HepG2 (cell line): Measurements from ENCODE around the gene PHTF2. TPM values are rescaled to one million over a fixed set of nuclear protein-coding genes. Genes with fewer than 3 reads are reported as not detected.

Experiments
- ATAC-seq: fragments of 200-7000 bp; cut with Tn5 transposase; 3 replicates; pipeline ENCODE4 v1.9.1; 2020; ENCODE audit warnings: mild to moderate bottlenecking, moderate library complexity
- BruUV-seq: library from RNA; stranded (reverse); fragments of 400-500 nt; replicated peaks from 2 replicates; lab custom pipeline; 2021; lab: Mats Ljungman, UMichigan
- CTCF ChIA-PET: fragments of 300-600 bp; formaldehyde crosslinking; extraction: SDS; loops from one replicate; lab custom pipeline; 2021; ENCODE audit warnings: low total read pairs, inconsistent platforms, low intra/inter-chr PET ratio; lab: Yijun Ruan, JAX
- POLR2A ChIA-PET: fragments of 350-600 bp; sonication (Branson Sonifier 250); formaldehyde crosslinking; loops from one replicate; lab custom pipeline; 2020; ENCODE audit warnings: antibody characterized with exemption, inconsistent platforms; lab: Yijun Ruan, JAX
- DNase-seq: peaks from one replicate; pipeline ENCODE4 v3.0.0-alpha.2; 2015; ENCODE audit warnings: low spot score
- FAIRE-seq: peaks from 3 replicates; lab custom pipeline; 2011; peaks lifted over from hg19 to GRCh38; lab: Jason Lieb, UNC
- H2AFZ ChIP-seq: one replicate; pipeline ENCODE4 v1.6.1; 2011; ENCODE audit warnings: low read length, inconsistent platforms
- H3K27ac ChIP-seq: fragments of 300-600 bp; 3 replicates; pipeline ENCODE4 v1.8.0; 2011; ENCODE audit warnings: mixed run types, mild to moderate bottlenecking, mixed read lengths, low read length, inconsistent platforms; ENCODE audit not compliant: insufficient read depth; ENCODE audit errors: extremely low read length
- H3K27me3 ChIP-seq, 2 experiments: fragments of 200-600 bp in 1 of 2; 2 replicates in 1 of 2; 3 replicates in 1 of 2; pipeline versions ENCODE4 v1.6.0 to v1.8.0; 2011; ENCODE audit warnings: low read length in 2 of 2, mild to moderate bottlenecking in 2 of 2, moderate library complexity in 2 of 2, inconsistent platforms in 1 of 2; ENCODE audit not compliant: insufficient read depth in 2 of 2, control insufficient read depth in 1 of 2
- H3K36me3 ChIP-seq, 2 experiments: fragments of 200-600 bp in 1 of 2; replicated peaks in 1 of 2; 2 replicates in 1 of 2; 3 replicates in 1 of 2; pipeline versions ENCODE4 v1.5.1 to v1.8.0; 2011; ENCODE audit warnings: low read length in 2 of 2, inconsistent platforms in 1 of 2; ENCODE audit not compliant: insufficient read depth in 2 of 2, control insufficient read depth in 1 of 2
- H3K4me1 ChIP-seq: 2 replicates; pipeline ENCODE4 v1.5.1; 2012; ENCODE audit warnings: low read length, inconsistent platforms; ENCODE audit not compliant: insufficient read depth
- H3K4me2 ChIP-seq: 2 replicates; pipeline ENCODE4 v1.6.0; 2011; ENCODE audit warnings: low read depth, low read length, inconsistent platforms
- H3K4me3 ChIP-seq, 3 experiments: fragments of 200-600 bp in 1 of 3; sonication (generic), shearing (Covaris generic) in 1 of 3; replicated peaks in 1 of 3; 2 replicates each; pipeline ENCODE4 v1.5.1; 2011 to 2016; ENCODE audit warnings: low read length in 3 of 3, inconsistent platforms in 2 of 3, low read depth in 2 of 3, mild to moderate bottlenecking in 2 of 3, control low read depth in 1 of 3, mixed read lengths in 1 of 3; ENCODE audit not compliant: insufficient read depth in 1 of 3
- H3K79me2 ChIP-seq: one replicate; pipeline ENCODE4 v1.6.1; 2011; ENCODE audit warnings: low read length, inconsistent platforms; ENCODE audit not compliant: insufficient read depth
- H3K9ac ChIP-seq: 2 replicates; pipeline ENCODE4 v1.6.0; 2011; ENCODE audit warnings: mild to moderate bottlenecking, low read depth, low read length, inconsistent platforms; ENCODE audit not compliant: insufficient read depth
- H3K9me3 ChIP-seq: 2 replicates; pipeline ENCODE4 v1.5.1; 2012; ENCODE audit warnings: mild to moderate bottlenecking, low read length
- H4K20me1 ChIP-seq: 2 replicates; pipeline ENCODE4 v1.6.0; 2011; ENCODE audit warnings: inconsistent platforms, mild to moderate bottlenecking, low read length, moderate library complexity; ENCODE audit not compliant: insufficient read depth
- AKAP8 ChIP-seq: sonication (generic); formaldehyde crosslinking; IDR thresholded peaks from 2 replicates; pipeline ENCODE4 v1.5.1; 2020; ENCODE audit warnings: mild to moderate bottlenecking, missing genetic modification reagents
- ELF1 ChIP-seq: sonication (generic); formaldehyde crosslinking; IDR thresholded peaks from 2 replicates; pipeline ENCODE4 v1.4.0; 2020; ENCODE audit warnings: missing genetic modification reagents
- ETV5 ChIP-seq: IDR thresholded peaks from 2 replicates; pipeline ENCODE4 v1.6.1; 2018; ENCODE audit warnings: missing biosample characterization, missing genetic modification reagents, inconsistent platforms, borderline replicate concordance
- FOSL1 ChIP-seq: sonication (generic); formaldehyde crosslinking; IDR thresholded peaks from 2 replicates; pipeline ENCODE4 v1.9.0; 2021; ENCODE audit warnings: missing genetic modification reagents, borderline replicate concordance
- GLI4 ChIP-seq: sonication (generic); formaldehyde crosslinking; IDR thresholded peaks from 2 replicates; pipeline ENCODE4 v1.5.1; 2020; ENCODE audit warnings: missing genetic modification reagents, mild to moderate bottlenecking, moderate library complexity, borderline replicate concordance
- NFIB ChIP-seq: sonication (generic); formaldehyde crosslinking; IDR thresholded peaks from 2 replicates; pipeline ENCODE4 v1.9.0; 2021; ENCODE audit warnings: missing genetic modification reagents, mild to moderate bottlenecking, borderline replicate concordance
- WGBS: methylation state at CpG from one replicate; pipeline ENCODE4 v1.1.6; 2017; ENCODE audit warnings: low lambda C conversion rate; 5-methylcytosine and 5-hydroxymethylcytosine counted together
- in situ Hi-C: cut with HindIII; loops from 2 replicates; pipeline ENCODE4 v1.10.0; 2017; ENCODE audit warnings: low pct_unique_long_range_greater_than_20kb; ENCODE audit not compliant: extremely low pct_ligation_motif_present
- intact Hi-C: fragments of 100-400 bp; cut with micrococcal nuclease; formaldehyde crosslinking; loops from one replicate; pipeline ENCODE4 v1.10.0; 2022; ENCODE audit not compliant: unreplicated experiment
- polyA plus RNA-seq, 8 experiments: library from polyadenylated mRNA; depleted of rRNA in 3 of 8; stranded (reverse) in 7 of 8; unstranded in 1 of 8; fragments of >200 nt; fragmentation: Illumina TruSeq in 4 of 8; extraction: Trizol in 4 of 8; gene quantifications; 2 replicates each; pipeline versions ENCODE4 v1.2.1 to v1.2.3, GENCODE V29; 2011 to 2016; ENCODE audit warnings: low read depth in 4 of 8, missing spikeins in 1 of 8, mixed read lengths in 1 of 8; ENCODE audit not compliant: insufficient read depth in 1 of 8
- total RNA-seq, 5 experiments: library from RNA; depleted of rRNA; stranded (reverse); fragments of >200 nt; fragmentation: Illumina TruSeq; extraction: Trizol; gene quantifications; 2 replicates each; pipeline ENCODE4 v1.2.3, GENCODE V29; 2016; ENCODE audit warnings: low read depth in 1 of 5
- TF ChIP-seq, protein P1 (sequence below): IDR thresholded peaks from 2 replicates; pipeline ENCODE4 v1.6.1; 2018; ENCODE audit warnings: missing genetic modification reagents, mild to moderate bottlenecking, missing compliant biosample characterization

The PHTF2 gene
- total and polyA plus RNA-seq, 2 of the 13 experiments (the other 11 are each of a cell fraction or from before 2014, with no cell fraction given): 7.4 to 10.2 TPM

DNA sequence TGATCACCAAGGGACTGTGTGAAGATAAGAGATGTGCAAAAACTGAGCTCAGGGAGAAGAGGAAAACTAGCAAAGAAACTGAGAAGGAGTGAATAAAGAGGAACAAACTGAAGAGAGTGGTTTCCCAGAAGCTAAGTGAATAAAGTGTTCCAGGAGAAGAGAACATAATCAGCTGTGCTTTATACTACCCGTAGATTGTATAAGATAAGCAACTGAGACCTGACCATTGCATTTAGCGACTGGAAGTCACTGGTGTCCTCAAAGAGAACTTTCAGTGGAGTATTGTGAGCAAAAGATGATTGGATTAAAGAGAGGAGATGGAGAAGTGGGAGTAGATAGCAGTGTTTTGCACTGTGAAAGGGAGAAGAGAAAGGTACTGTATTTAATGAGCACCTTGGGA lies 14.6 kb downstream of the PHTF2 start:
- DNase-seq: no peak
- H2AFZ ChIP-seq: no peak overlapping the region
- H3K27me3 ChIP-seq: no peaks in the 10 kb centered on the region
- no peak overlapping the region for H3K4me3 ChIP-seq
- no TSS peak for BruUV-seq
- no peak for ATAC-seq
- WGBS: 98% methylated on average over 2 of the region's 2 CpGs
- H3K9ac ChIP-seq: no peak overlapping the region
- H3K4me1 ChIP-seq: peaks cover 9% of the 10 kb centered on the region
- H3K27ac ChIP-seq: no peak overlapping the region
- in situ Hi-C loops: no loop called here
- no peak overlapping the region for H3K4me2 ChIP-seq
- ChIA-PET CTCF (no interaction called here), POLR2A (no interaction called here)
- FAIRE-seq: no peak
- intact Hi-C loops: no loop called here
- H3K36me3 ChIP-seq: no peaks in the 10 kb centered on the region
- no peaks in the 10 kb centered on the region for H4K20me1 ChIP-seq
- H3K9me3 ChIP-seq: no peaks in the 10 kb centered on the region
- TF ChIP-seq FOSL1 (CRISPR knock-in tag) (no peak), ELF1 (no peak), NFIB (CRISPR knock-in tag) (no peak), GLI4 (CRISPR knock-in tag) (no peak)
- peaks cover 12% of the 10 kb centered on the region for H3K79me2 ChIP-seq

DNA sequence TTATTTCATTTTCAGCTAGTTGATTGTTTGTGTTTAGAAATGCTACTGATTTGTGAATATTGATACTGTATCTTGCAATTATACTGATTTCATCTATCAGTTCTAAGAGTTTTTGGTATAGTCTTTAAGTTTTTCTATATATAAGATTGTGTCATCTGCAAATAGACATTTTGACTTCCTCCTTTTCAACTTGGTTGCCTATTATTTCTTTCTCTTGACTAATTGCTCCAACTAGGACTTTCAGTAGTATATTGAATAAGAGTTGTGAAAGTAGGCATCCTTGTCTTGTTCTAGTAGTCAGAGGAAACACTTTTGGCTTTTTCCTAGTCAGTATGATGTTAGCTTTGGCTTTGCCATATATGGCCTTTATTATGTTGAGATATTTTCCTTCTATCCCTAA lies 20.4 kb downstream of the PHTF2 start:
- H3K27ac ChIP-seq: no peak overlapping the region
- H3K9me3 ChIP-seq: peaks cover 25% of the 10 kb centered on the region
- H3K79me2 ChIP-seq: peaks cover 7% of the 10 kb centered on the region
- no peaks in the 10 kb centered on the region for H3K27me3 ChIP-seq
- in situ Hi-C loops (no loop called here), intact Hi-C loops (no loop called here)
- FAIRE-seq (no peak), ATAC-seq (no peak), DNase-seq (no peak)
- TF ChIP-seq AKAP8 (CRISPR knock-in tag): no peak
- TF ChIP-seq, protein P1, sequence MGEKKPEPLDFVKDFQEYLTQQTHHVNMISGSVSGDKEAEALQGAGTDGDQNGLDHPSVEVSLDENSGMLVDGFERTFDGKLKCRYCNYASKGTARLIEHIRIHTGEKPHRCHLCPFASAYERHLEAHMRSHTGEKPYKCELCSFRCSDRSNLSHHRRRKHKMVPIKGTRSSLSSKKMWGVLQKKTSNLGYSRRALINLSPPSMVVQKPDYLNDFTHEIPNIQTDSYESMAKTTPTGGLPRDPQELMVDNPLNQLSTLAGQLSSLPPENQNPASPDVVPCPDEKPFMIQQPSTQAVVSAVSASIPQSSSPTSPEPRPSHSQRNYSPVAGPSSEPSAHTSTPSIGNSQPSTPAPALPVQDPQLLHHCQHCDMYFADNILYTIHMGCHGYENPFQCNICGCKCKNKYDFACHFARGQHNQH: no peak
- TF ChIP-seq ETV5 (CRISPR knock-in tag): no peak
- no peaks in the 10 kb centered on the region for H4K20me1 ChIP-seq
- no peak overlapping the region for H3K4me2 ChIP-seq
- no peaks in the 10 kb centered on the region for H3K4me1 ChIP-seq
- no TSS peak for BruUV-seq
- H3K4me3 ChIP-seq: no peak overlapping the region
- H2AFZ ChIP-seq: no peak overlapping the region
- H3K36me3 ChIP-seq: no peaks in the 10 kb centered on the region
- ChIA-PET POLR2A (no interaction called here), CTCF (no interaction called here)
- no peak overlapping the region for H3K9ac ChIP-seq
